HepG2 (cell line): ENCODE measurements around the gene ABCB8. TPM values are rescaled to one million over a fixed set of nuclear protein-coding genes. Genes with fewer than 3 reads are reported as not detected.

Source experiments
- AKNA ChIP-seq: sonication (generic); formaldehyde crosslinking; IDR thresholded peaks from 2 replicates; pipeline ENCODE4 v1.4.0; 2020; ENCODE audit warnings: missing genetic modification reagents, borderline replicate concordance
- ASH2L ChIP-seq: fragments of 300-600, 200-600 bp; sonication (generic); IDR thresholded peaks from 2 replicates; pipeline ENCODE4 v1.7.0; 2017; ENCODE audit warnings: low read depth, mild to moderate bottlenecking, moderate library complexity, mixed read lengths, low read length; ENCODE audit not compliant: insufficient read length
- FOXP4 ChIP-seq: sonication (generic); formaldehyde crosslinking; IDR thresholded peaks from 2 replicates; pipeline ENCODE4 v1.4.0; 2020; ENCODE audit warnings: missing genetic modification reagents
- HCFC1 ChIP-seq: fragments of 150-350 bp; IDR thresholded peaks from 2 replicates; pipeline ENCODE4 v1.6.1; 2014; ENCODE audit warnings: low read depth, low read length
- HMGXB4 ChIP-seq, 2 experiments: sonication (generic) in 1 of 2; formaldehyde crosslinking in 1 of 2; IDR thresholded peaks; 2 replicates each; pipeline versions ENCODE4 v1.4.0 to v1.6.1; 2018 to 2020; ENCODE audit warnings: missing genetic modification reagents in 2 of 2, borderline replicate concordance in 1 of 2, low read depth in 1 of 2, mild to moderate bottlenecking in 1 of 2, missing biosample characterization in 1 of 2
- KDM5B ChIP-seq: sonication (generic); formaldehyde crosslinking; IDR thresholded peaks from 2 replicates; pipeline ENCODE4 v1.4.0; 2020; ENCODE audit warnings: missing genetic modification reagents, mild to moderate bottlenecking, borderline replicate concordance
- KLF16 ChIP-seq, 2 experiments: sonication (generic) in 1 of 2; formaldehyde crosslinking in 1 of 2; IDR thresholded peaks; 2 replicates each; pipeline versions ENCODE4 v1.6.1 to v1.8.0; 2016 to 2023; ENCODE audit warnings: missing genetic modification reagents in 2 of 2, missing compliant biosample characterization in 1 of 2
- KMT2A ChIP-seq: sonication (generic); formaldehyde crosslinking; IDR thresholded peaks from 2 replicates; pipeline ENCODE4 v1.4.0; 2020; ENCODE audit warnings: missing genetic modification reagents
- MED1 ChIP-seq: sonication (generic); formaldehyde crosslinking; IDR thresholded peaks from 2 replicates; pipeline ENCODE4 v1.4.0; 2020; ENCODE audit warnings: missing genetic modification reagents
- NR1H2 ChIP-seq: sonication (generic); formaldehyde crosslinking; IDR thresholded peaks from 2 replicates; pipeline ENCODE4 v1.8.1; 2022; ENCODE audit warnings: low read depth, missing genetic modification reagents, borderline replicate concordance
- PAF1 ChIP-seq: IDR thresholded peaks from 2 replicates; pipeline ENCODE4 v1.6.1; 2016; ENCODE audit warnings: missing genetic modification reagents, missing compliant biosample characterization
- POLR2AphosphoS5 ChIP-seq: IDR thresholded peaks from 2 replicates; pipeline ENCODE4 v1.6.1; 2012; ENCODE audit warnings: low read depth, low read length
- RARA ChIP-seq: IDR thresholded peaks from 2 replicates; pipeline ENCODE4 v1.6.1; 2016; ENCODE audit warnings: missing genetic modification reagents, missing compliant biosample characterization
- ZKSCAN8 ChIP-seq: IDR thresholded peaks from 2 replicates; pipeline ENCODE4 v1.6.1; 2016; ENCODE audit warnings: borderline replicate concordance, missing genetic modification reagents, missing compliant biosample characterization
- ZNF160 ChIP-seq: sonication (generic); formaldehyde crosslinking; IDR thresholded peaks from 2 replicates; pipeline ENCODE4 v1.8.0; 2022; ENCODE audit warnings: mild to moderate bottlenecking, inconsistent platforms, missing genetic modification reagents
- ZNF580 ChIP-seq: IDR thresholded peaks from 2 replicates; pipeline ENCODE4 v1.6.1; 2016; ENCODE audit warnings: low read depth, borderline replicate concordance
- ZNF616 ChIP-seq: sonication (generic); formaldehyde crosslinking; IDR thresholded peaks from 2 replicates; pipeline ENCODE4 v1.5.0; 2020; ENCODE audit warnings: low read depth, mild to moderate bottlenecking, missing genetic modification reagents
- ZNF788 ChIP-seq: sonication (generic); formaldehyde crosslinking; IDR thresholded peaks from 2 replicates; pipeline ENCODE4 v1.5.0; 2020; ENCODE audit warnings: mild to moderate bottlenecking, missing genetic modification reagents, borderline replicate concordance
- polyA plus RNA-seq, 8 experiments: library from polyadenylated mRNA; depleted of rRNA in 3 of 8; stranded (reverse) in 7 of 8; unstranded in 1 of 8; fragments of >200 nt; fragmentation: Illumina TruSeq in 4 of 8; extraction: Trizol in 4 of 8; gene quantifications; 2 replicates each; pipeline versions ENCODE4 v1.2.1 to v1.2.3, GENCODE V29; 2011 to 2016; ENCODE audit warnings: low read depth in 4 of 8, missing spikeins in 1 of 8, mixed read lengths in 1 of 8; ENCODE audit not compliant: insufficient read depth in 1 of 8
- total RNA-seq, 5 experiments: library from RNA; depleted of rRNA; stranded (reverse); fragments of >200 nt; fragmentation: Illumina TruSeq; extraction: Trizol; gene quantifications; 2 replicates each; pipeline ENCODE4 v1.2.3, GENCODE V29; 2016; ENCODE audit warnings: low read depth in 1 of 5

ABCB8 gene
- total and polyA plus RNA-seq, 2 of the 13 experiments (the other 11 are each of a cell fraction or from before 2014, with no cell fraction given): 6.6 to 16.7 TPM

GRCh38 chr7:151088856-151089699 lies 60.8 kb downstream of the ABCB8 start (continued):
- 0 out of 2 replicates have a peak, but pooled peaks have one; percentile 47 for TF ChIP-seq ZNF788 (CRISPR knock-in tag)
- no peak for TF ChIP-seq MED1 (CRISPR knock-in tag)
- no peak for TF ChIP-seq AKNA (CRISPR knock-in tag)
- no peak for TF ChIP-seq HCFC1
- peak; percentile 51 for TF ChIP-seq RARA
- TF ChIP-seq ZNF580: no peak
- no peak for TF ChIP-seq PAF1
- TF ChIP-seq NR1H2: no peak
- no peak for TF ChIP-seq POLR2AphosphoS5
- peak; percentile 53; the same call in 1 of the 2 replicates for TF ChIP-seq FOXP4 (CRISPR knock-in tag)
- peak; percentile 27 for TF ChIP-seq KMT2A (CRISPR knock-in tag)
- peak in 1 of 2 experiments; percentile 22; a peak in 1 of 4 replicates for TF ChIP-seq KLF16 (CRISPR knock-in tag; IDR thresholded peaks at IDR 0.05)
- TF ChIP-seq KDM5B (CRISPR knock-in tag): no peak
- TF ChIP-seq ZKSCAN8: no peak
- TF ChIP-seq ZNF616 (CRISPR knock-in tag): no peak
- 0 out of 4 replicates have a peak, but pooled peaks of 1 of the 2 experiments have one; percentile 29 for TF ChIP-seq HMGXB4 (CRISPR knock-in tag; IDR thresholded peaks at IDR 0.05; ENCODE audit: borderline replicate concordance in 1 of 2, low read depth in 1 of 2)
- TF ChIP-seq ZNF160 (CRISPR knock-in tag): no peak
- no peak for TF ChIP-seq ASH2L
